Activated naive CD4-positive, alpha-beta T cell treated with anti-CD3 and anti-CD28 coated beads, Interleukin-2, amount 50 U/mL, for 24 hours (primary cell): Measurements from ENCODE around the gene DAB1.

Experiments used
- H3K27ac Mint-ChIP-seq: one replicate; pipeline ENCODE4 v1.8.0; 2021; ENCODE audit warnings: mild to moderate bottlenecking, mixed read lengths
- H3K27me3 Mint-ChIP-seq: one replicate; pipeline ENCODE4 v1.8.0; 2021; ENCODE audit warnings: mixed read lengths
- H3K36me3 Mint-ChIP-seq: one replicate; pipeline ENCODE4 v1.8.0; 2021; ENCODE audit warnings: mixed read lengths
- H3K4me1 Mint-ChIP-seq: one replicate; pipeline ENCODE4 v1.8.0; 2021; ENCODE audit warnings: mixed read lengths
- H3K4me3 Mint-ChIP-seq: one replicate; pipeline ENCODE4 v1.8.0; 2021; ENCODE audit warnings: mild to moderate bottlenecking, mixed read lengths
- H3K9me3 Mint-ChIP-seq: one replicate; pipeline ENCODE4 v1.8.0; 2021; ENCODE audit warnings: mixed read lengths

DAB1 gene

GRCh38 chr1:57082711-57083439, 341.0 kb downstream of the DAB1 start:
- no peak overlapping the region for H3K4me3 Mint-ChIP-seq

GRCh38 chr1:57079454-57080157, 344.3 kb downstream of the DAB1 start:
- no peaks in the 10 kb centered on the region for H3K9me3 Mint-ChIP-seq
- no peaks in the 10 kb centered on the region for H3K4me1 Mint-ChIP-seq
- H3K27ac Mint-ChIP-seq, result no peak overlapping the region
- H3K27me3 Mint-ChIP-seq, result peaks cover 2% of the 10 kb centered on the region
- no peaks in the 10 kb centered on the region for H3K36me3 Mint-ChIP-seq
- no peak overlapping the region for H3K4me3 Mint-ChIP-seq

More at GRCh38 chr1:57082711-57083439, 341.0 kb downstream of the DAB1 start:
- Mint-ChIP-seq H3K27ac (no peak overlapping the region), H3K36me3 (no peaks in the 10 kb centered on the region), H3K27me3 (peaks cover 3% of the 10 kb centered on the region), H3K4me1 (no peaks in the 10 kb centered on the region), H3K9me3 (no peaks in the 10 kb centered on the region)

GRCh38 chr1:57072401-57073110, 351.3 kb downstream of the DAB1 start:
- Mint-ChIP-seq H3K36me3 (no peaks in the 10 kb centered on the region), H3K9me3 (no peaks in the 10 kb centered on the region), H3K27ac (no peak overlapping the region), H3K4me1 (no peaks in the 10 kb centered on the region), H3K4me3 (no peak overlapping the region), H3K27me3 (peaks cover 2% of the 10 kb centered on the region)

GRCh38 chr1:57067863-57068262, 356.0 kb downstream of the DAB1 start:
- Mint-ChIP-seq H3K4me3 (no peak overlapping the region), H3K27ac (no peak overlapping the region), H3K36me3 (no peaks in the 10 kb centered on the region), H3K9me3 (no peaks in the 10 kb centered on the region), H3K27me3 (no peaks in the 10 kb centered on the region), H3K4me1 (no peaks in the 10 kb centered on the region)

GRCh38 chr1:57066980-57067610, 356.8 kb downstream of the DAB1 start:
- H3K27ac Mint-ChIP-seq, result no peak overlapping the region
- no peak overlapping the region for H3K4me3 Mint-ChIP-seq
- H3K9me3 Mint-ChIP-seq, result no peaks in the 10 kb centered on the region
- no peaks in the 10 kb centered on the region for H3K36me3 Mint-ChIP-seq
- no peaks in the 10 kb centered on the region for H3K4me1 Mint-ChIP-seq
- H3K27me3 Mint-ChIP-seq, result no peaks in the 10 kb centered on the region

GRCh38 chr1:57065442-57065841, 358.4 kb downstream of the DAB1 start:
- Mint-ChIP-seq H3K4me1 (no peaks in the 10 kb centered on the region), H3K27me3 (no peaks in the 10 kb centered on the region), H3K9me3 (no peaks in the 10 kb centered on the region), H3K4me3 (no peak overlapping the region), H3K36me3 (no peaks in the 10 kb centered on the region), H3K27ac (no peak overlapping the region)

- H3K27me3 Mint-ChIP-seq, result no peaks in the 10 kb centered on the region
- no peak overlapping the region for H3K4me3 Mint-ChIP-seq
- H3K9me3 Mint-ChIP-seq, result no peaks in the 10 kb centered on the region
- no peak overlapping the region for H3K27ac Mint-ChIP-seq
- no peaks in the 10 kb centered on the region for H3K36me3 Mint-ChIP-seq
- no peaks in the 10 kb centered on the region for H3K4me1 Mint-ChIP-seq
Observed at GRCh38 chr1:57064379-57065140, 359.3 kb downstream of the DAB1 start.

GRCh38 chr1:57063406-57064125, 360.3 kb downstream of the DAB1 start:
- Mint-ChIP-seq H3K27ac (no peak overlapping the region), H3K4me1 (no peaks in the 10 kb centered on the region), H3K4me3 (no peak overlapping the region), H3K9me3 (no peaks in the 10 kb centered on the region), H3K36me3 (no peaks in the 10 kb centered on the region), H3K27me3 (no peaks in the 10 kb centered on the region)

GRCh38 chr1:57061369-57061768, 362.5 kb downstream of the DAB1 start:
- H3K27me3 Mint-ChIP-seq, result no peaks in the 10 kb centered on the region
- no peaks in the 10 kb centered on the region for H3K9me3 Mint-ChIP-seq
- no peaks in the 10 kb centered on the region for H3K4me1 Mint-ChIP-seq
- H3K4me3 Mint-ChIP-seq, result no peak overlapping the region
- no peaks in the 10 kb centered on the region for H3K36me3 Mint-ChIP-seq
- no peak overlapping the region for H3K27ac Mint-ChIP-seq

GRCh38 chr1:57060451-57060850, 363.4 kb downstream of the DAB1 start:
- Mint-ChIP-seq H3K27ac (no peak overlapping the region), H3K36me3 (no peaks in the 10 kb centered on the region), H3K4me1 (no peaks in the 10 kb centered on the region), H3K9me3 (no peaks in the 10 kb centered on the region), H3K27me3 (no peaks in the 10 kb centered on the region), H3K4me3 (no peak overlapping the region)

GRCh38 chr1:57058652-57059501, 365.0 kb downstream of the DAB1 start:
- no peaks in the 10 kb centered on the region for H3K4me1 Mint-ChIP-seq
- no peak overlapping the region for H3K4me3 Mint-ChIP-seq
- H3K9me3 Mint-ChIP-seq, result no peaks in the 10 kb centered on the region
- H3K27me3 Mint-ChIP-seq, result no peaks in the 10 kb centered on the region
- no peaks in the 10 kb centered on the region for H3K36me3 Mint-ChIP-seq
- no peak overlapping the region for H3K27ac Mint-ChIP-seq

GRCh38 chr1:57048856-57049255, 375.0 kb downstream of the DAB1 start:
- H3K4me1 Mint-ChIP-seq, result no peaks in the 10 kb centered on the region
- H3K9me3 Mint-ChIP-seq, result no peaks in the 10 kb centered on the region
- no peaks in the 10 kb centered on the region for H3K36me3 Mint-ChIP-seq
- H3K27me3 Mint-ChIP-seq, result peaks cover 6% of the 10 kb centered on the region
- H3K4me3 Mint-ChIP-seq, result no peak overlapping the region
- H3K27ac Mint-ChIP-seq, result no peak overlapping the region

- Mint-ChIP-seq H3K9me3 (no peaks in the 10 kb centered on the region), H3K27ac (no peak overlapping the region), H3K27me3 (peaks cover 6% of the 10 kb centered on the region), H3K4me1 (no peaks in the 10 kb centered on the region), H3K4me3 (no peak overlapping the region), H3K36me3 (no peaks in the 10 kb centered on the region)
Observed at GRCh38 chr1:57046462-57046861, 377.4 kb downstream of the DAB1 start.

GRCh38 chr1:57041901-57042300, 382.0 kb downstream of the DAB1 start:
- H3K9me3 Mint-ChIP-seq, result no peaks in the 10 kb centered on the region
- no peaks in the 10 kb centered on the region for H3K36me3 Mint-ChIP-seq
- H3K4me3 Mint-ChIP-seq, result no peak overlapping the region
- no peaks in the 10 kb centered on the region for H3K4me1 Mint-ChIP-seq
- peaks cover 3% of the 10 kb centered on the region for H3K27me3 Mint-ChIP-seq
- H3K27ac Mint-ChIP-seq, result no peak overlapping the region
